GF-D8 (cell line): Measurements from ENCODE around the gene NSG2.

ENCODE experiments used
- DNase-seq: peaks from one replicate; lab custom pipeline; 2025; lab: John Stamatoyannopoulos, UW

Gene NSG2

GRCh38 chr5:174059247-174059646 lies 13.7 kb downstream of the NSG2 start:
- no peak for DNase-seq

- no peak for DNase-seq
These were observed 17.7 kb downstream of the NSG2 start for GRCh38 chr5:174063082-174063756.

- DNase-seq: no peak
These were observed 18.7 kb downstream of the NSG2 start for GRCh38 chr5:174064171-174064570.

- DNase-seq: no peak
These were observed 20.2 kb downstream of the NSG2 start for GRCh38 chr5:174065528-174066197.

- no peak for DNase-seq
These were observed 22.0 kb downstream of the NSG2 start for GRCh38 chr5:174067499-174067898.

- DNase-seq: no peak
These were observed 26.0 kb downstream of the NSG2 start for GRCh38 chr5:174071484-174071883.

- DNase-seq: no peak
These were observed 27.7 kb downstream of the NSG2 start for GRCh38 chr5:174073122-174073660.

- DNase-seq: no peak
These were observed 28.9 kb downstream of the NSG2 start for GRCh38 chr5:174074369-174074768.

- DNase-seq: no peak
These were observed 32.9 kb downstream of the NSG2 start for GRCh38 chr5:174078416-174078815.

GRCh38 chr5:174082286-174082685 lies 36.8 kb downstream of the NSG2 start:
- no peak for DNase-seq

GRCh38 chr5:174083056-174083827 lies 37.7 kb downstream of the NSG2 start:
- DNase-seq: no peak

GRCh38 chr5:174084691-174085154 lies 39.2 kb downstream of the NSG2 start:
- no peak for DNase-seq

- no peak for DNase-seq
These were observed 41.2 kb downstream of the NSG2 start for GRCh38 chr5:174086751-174087150.

GRCh38 chr5:174087783-174088182 lies 42.3 kb downstream of the NSG2 start:
- no peak for DNase-seq

- no peak for DNase-seq
These were observed 44.6 kb downstream of the NSG2 start for GRCh38 chr5:174090129-174090528.

- no peak for DNase-seq
These were observed 47.6 kb downstream of the NSG2 start for GRCh38 chr5:174093123-174093522.

GRCh38 chr5:174094857-174095606 lies 49.5 kb downstream of the NSG2 start:
- no peak for DNase-seq

- no peak for DNase-seq
These were observed 51.1 kb downstream of the NSG2 start for GRCh38 chr5:174096619-174097018.

GRCh38 chr5:174097486-174098185 lies 52.1 kb downstream of the NSG2 start:
- DNase-seq: no peak

GRCh38 chr5:174098694-174099093 lies 53.2 kb downstream of the NSG2 start:
- DNase-seq: no peak

GRCh38 chr5:174100490-174100889 lies 55.0 kb downstream of the NSG2 start:
- no peak for DNase-seq
